K562 (cell line): Measurements from ENCODE around the gene PIGV. TPM values are rescaled to one million over a fixed set of nuclear protein-coding genes. Genes with fewer than 3 reads are reported as not detected.
A peak's percentile ranks its signal among the peaks of the same experiment; 100 is the strongest.

Experiments
- AFF1 ChIP-seq, 2 experiments: fragments of 450-650 bp; IDR thresholded peaks; 2 replicates each; pipeline ENCODE4 v1.6.1; 2018; ENCODE audit warnings: mild to moderate bottlenecking in 2 of 2, low read depth in 1 of 2; ENCODE audit not compliant: partially characterized antibody in 2 of 2
- ARID3A ChIP-seq: IDR thresholded peaks from 2 replicates; pipeline ENCODE4 v1.6.1; 2012; ENCODE audit warnings: low read depth, low read length, improper control_type of control experiment, borderline replicate concordance
- ATF1 ChIP-seq, 2 experiments: fragments of 450-650 bp in 1 of 2; IDR thresholded peaks; 2 replicates each; pipeline ENCODE4 v1.6.1; 2016; ENCODE audit warnings: missing compliant biosample characterization in 1 of 2, missing genetic modification characterization in 1 of 2
- ATF6 ChIP-seq: sonication (generic); formaldehyde crosslinking; IDR thresholded peaks from 2 replicates; pipeline ENCODE4 v1.4.0; 2020; ENCODE audit warnings: mild to moderate bottlenecking, missing genetic modification reagents
- CBFB ChIP-seq: sonication (generic); formaldehyde crosslinking; IDR thresholded peaks from 2 replicates; pipeline ENCODE4 v1.4.0; 2020; ENCODE audit warnings: mild to moderate bottlenecking, missing genetic modification reagents
- CREM ChIP-seq: IDR thresholded peaks from 2 replicates; pipeline ENCODE4 v1.6.1; 2014; ENCODE audit warnings: antibody characterized with exemption, low read depth
- CXXC5 ChIP-seq: fragments of 250-450 bp; sonication (Bioruptor Pico); IDR thresholded peaks from 2 replicates; pipeline ENCODE4 v1.8.0; 2022; ENCODE audit warnings: inconsistent platforms, mild to moderate bottlenecking, moderate library complexity
- EP400 ChIP-seq: fragments of 450-650 bp; IDR thresholded peaks from 2 replicates; pipeline ENCODE4 v1.6.1; 2017; ENCODE audit warnings: antibody characterized with exemption, mild to moderate bottlenecking, moderate library complexity
- ESRRA ChIP-seq: fragments of 450-650 bp; IDR thresholded peaks from 2 replicates; pipeline ENCODE4 v1.6.1; 2014; ENCODE audit warnings: low read depth, mild to moderate bottlenecking, moderate library complexity, borderline replicate concordance
- KAT7 ChIP-seq: sonication (generic); formaldehyde crosslinking; IDR thresholded peaks from 2 replicates; pipeline ENCODE4 v1.8.0; 2022; ENCODE audit warnings: missing genetic modification reagents, mild to moderate bottlenecking, borderline replicate concordance
- KLF1 ChIP-seq: fragments of 450-650 bp; IDR thresholded peaks from 2 replicates; pipeline ENCODE4 v1.6.1; 2016; ENCODE audit warnings: missing genetic modification characterization, missing compliant biosample characterization
- MCM5 ChIP-seq: fragments of 450-650 bp; IDR thresholded peaks from 2 replicates; pipeline ENCODE4 v1.6.1; 2016; ENCODE audit warnings: low read depth
- NRF1 ChIP-seq, 2 experiments: fragments of 450-650 bp; IDR thresholded peaks in 1 of 2; conservative IDR thresholded peaks in 1 of 2; 2 replicates each; pipeline ENCODE4 v1.6.1; 2014; ENCODE audit warnings: mild to moderate bottlenecking in 2 of 2
- PHB2 ChIP-seq: fragments of 450-650 bp; IDR thresholded peaks from 2 replicates; pipeline ENCODE4 v1.6.1; 2017; ENCODE audit warnings: low read depth
- RFX7 ChIP-seq: fragments of 250-450 bp; sonication (Bioruptor Pico); IDR thresholded peaks from 2 replicates; pipeline ENCODE4 v1.5.1; 2021; ENCODE audit warnings: mild to moderate bottlenecking
- SMAD2 ChIP-seq: fragments of 150-350 bp; IDR thresholded peaks from 2 replicates; pipeline ENCODE4 v1.6.1; 2014; ENCODE audit warnings: low read depth, mild to moderate bottlenecking, low read length
- THRB ChIP-seq: fragments of 450-650 bp; formaldehyde crosslinking; conservative IDR thresholded peaks from 2 replicates; pipeline ENCODE4 v1.4.0; 2022; ENCODE audit warnings: mild to moderate bottlenecking, missing genetic modification characterization
- XRCC5 ChIP-seq: fragments of 200-400 bp; formaldehyde crosslinking; IDR thresholded peaks from 2 replicates; pipeline ENCODE4 v1.6.1; 2017; ENCODE audit warnings: low read depth, mild to moderate bottlenecking, low read length
- ZNF77 ChIP-seq: fragments of 250-450 bp; sonication (Bioruptor Pico); IDR thresholded peaks from 2 replicates; pipeline ENCODE4 v1.5.0; 2020
- polyA plus RNA-seq, 8 experiments: library from polyadenylated mRNA; depleted of rRNA in 4 of 8; stranded (reverse) in 5 of 8; unstranded in 3 of 8; fragments of >200 nt; fragmentation: Nextera tagmentation in 2 of 8; fragmentation: Illumina TruSeq in 1 of 8; extraction: Ambion mirVana in 2 of 8; extraction: Trizol in 1 of 8; gene quantifications; 2 replicates each; pipeline versions ENCODE4 v1.2.1 to v1.2.3, GENCODE V29; 2011 to 2014; ENCODE audit warnings: inconsistent platforms in 1 of 8, missing spikeins in 1 of 8
- total RNA-seq, 7 experiments: library from RNA; depleted of rRNA in 6 of 7; stranded (reverse); fragments of >200 nt in 6 of 7; fragmentation: Illumina TruSeq in 2 of 7; extraction: Trizol in 2 of 7; gene quantifications; 2 replicates each; pipeline versions ENCODE4 v1.2.1 to v1.2.3, GENCODE V29; 2011 to 2021; ENCODE audit warnings: low replicate concordance in 1 of 7

The PIGV gene
- total and polyA plus RNA-seq, 9 of the 15 experiments (the other 6 are each of a cell fraction or from before 2014, with no cell fraction given) = 8.4 to 21.8 (median 11.7) TPM

- peak; percentile 67 for TF ChIP-seq XRCC5
- TF ChIP-seq ATF1 (CRISPR knock-in tag; IDR thresholded peaks at IDR 0.05) = no peak
- TF ChIP-seq ATF1 (tag; IDR thresholded peaks at IDR 0.05) = peak; percentile 45
- TF ChIP-seq EP400 = no peak
- TF ChIP-seq AFF1 (IDR thresholded peaks at IDR 0.05; ENCODE audit: low read depth in 1 of 2, partially characterized antibody in 2 of 2) = peak in 1 of 2 experiments; percentile 53
- no peak for TF ChIP-seq MCM5
- TF ChIP-seq CBFB = 0 out of 2 replicates have a peak, but pooled peaks have one; percentile 8
- no peak for TF ChIP-seq CXXC5 (CRISPR knock-in tag)
- no peak for TF ChIP-seq KLF1 (tag)
- TF ChIP-seq ESRRA = peak; percentile 95
- no peak for TF ChIP-seq SMAD2
- TF ChIP-seq NRF1 (conservative IDR thresholded peaks at IDR 0.05 in 1 of 2, IDR thresholded peaks at IDR 0.05 in 1 of 2) = peak; percentile 13 to 39; a peak in 3 of 4 replicates
- TF ChIP-seq ZNF77 (CRISPR knock-in tag) = no peak
- TF ChIP-seq PHB2 = no peak
- no peak for TF ChIP-seq CREM
- TF ChIP-seq KAT7 = no peak
- TF ChIP-seq RFX7 (CRISPR knock-in tag) = 0 out of 2 replicates have a peak, but pooled peaks have one; percentile 5
- TF ChIP-seq ARID3A = peak; percentile 66; the same call in 1 of the 2 replicates
- no peak for TF ChIP-seq ATF6 (CRISPR knock-in tag)
- 0 out of 2 replicates have a peak, but pooled peaks have one; percentile 40 for TF ChIP-seq THRB
These were observed 3.5 kb upstream of the PIGV start (continued) for GRCh38 chr1:26784023-26784871.
